ENCODE measurements around the gene PLGRKT.
A peak's percentile ranks its signal among the peaks of the same experiment; 100 is the strongest.
"Not testable (repeated sequence)": the region's sequence is repeated elsewhere in the genome, so short reads cannot be mapped to it uniquely, and the experiment has no call there.

PLGRKT gene

GRCh38 chr9:5375091-5375490 lies 62.6 kb downstream of the PLGRKT start:
- DNase-seq, result no peak

- DNase-seq, result no peak
Measured at GRCh38 chr9:5364294-5365024, 73.3 kb downstream of the PLGRKT start.

GRCh38 chr9:5361326-5362010 lies 76.3 kb downstream of the PLGRKT start:
- no peak for DNase-seq

- DNase-seq, result no peak
Measured at GRCh38 chr9:5360341-5360740, 77.4 kb downstream of the PLGRKT start.

GRCh38 chr9:5357431-5358105 lies 80.2 kb downstream of the PLGRKT start:
- DNase-seq, result no peak

GRCh38 chr9:5355817-5356216 lies 81.9 kb downstream of the PLGRKT start:
- DNase-seq, result no peak

- no peak for DNase-seq
Measured at GRCh38 chr9:5355226-5355625, 82.5 kb downstream of the PLGRKT start.

- DNase-seq, result no peak
Measured at GRCh38 chr9:5354184-5354583, 83.5 kb downstream of the PLGRKT start.

GRCh38 chr9:5352637-5353248 lies 85.0 kb downstream of the PLGRKT start:
- no peak for DNase-seq

- DNase-seq, result not testable (repeated sequence)
Measured at GRCh38 chr9:5338992-5339981, 98.4 kb downstream of the PLGRKT start, which contains the start of gene RLN1. Gene RLN1, minus strand, starts transcription at chr9:5339876. Its CDS starts 130 bp downstream, at chr9:5339746.

- DNase-seq, result no peak
Measured at GRCh38 chr9:5336688-5337087, 101.0 kb downstream of the PLGRKT start.

- not testable (repeated sequence) for DNase-seq
Measured at GRCh38 chr9:5331276-5331675, 106.4 kb downstream of the PLGRKT start.

GRCh38 chr9:5326893-5327548 lies 110.7 kb downstream of the PLGRKT start:
- peak; percentile 40 for DNase-seq

- no peak for DNase-seq
Measured at GRCh38 chr9:5326187-5326586, 111.5 kb downstream of the PLGRKT start.

GRCh38 chr9:5321601-5322000 lies 116.1 kb downstream of the PLGRKT start:
- not testable (repeated sequence) for DNase-seq

- DNase-seq, result no peak
Measured at GRCh38 chr9:5321058-5321457, 116.7 kb downstream of the PLGRKT start.

- DNase-seq, result not testable (repeated sequence)
Measured at GRCh38 chr9:5316406-5316805, 121.3 kb downstream of the PLGRKT start.

GRCh38 chr9:5315187-5315923 lies 122.4 kb downstream of the PLGRKT start:
- no peak for DNase-seq

- DNase-seq, result no peak
Measured at GRCh38 chr9:5310851-5311250, 126.9 kb downstream of the PLGRKT start.

Data from NCI-H748 treated with DMSO at 0.1 percent for 48 hours (cell line).